CD4-positive, alpha-beta T cell (primary cell): Measurements from ENCODE around the gene FMNL3. TPM values are rescaled to one million over a fixed set of nuclear protein-coding genes. Genes with fewer than 3 reads are reported as not detected.

Experiments
- ATAC-seq: fragments of 200-7000 bp; cut with Tn5 transposase; one replicate; pipeline ENCODE4 v1.10.0; 2022; ENCODE audit warnings: mild to moderate bottlenecking; ENCODE audit not compliant: poor library complexity
- CTCF ChIA-PET: fragments of 350-600 bp; sonication (Branson Sonifier 250); formaldehyde crosslinking; loops from one replicate; lab custom pipeline; 2021; ENCODE audit warnings: antibody characterized with exemption, inconsistent platforms; lab: Charles Lee
- POLR2A ChIA-PET: fragments of 350-600 bp; sonication (Branson Sonifier 250); formaldehyde crosslinking; loops from one replicate; lab custom pipeline; 2021; ENCODE audit warnings: antibody characterized with exemption, inconsistent platforms; lab: Charles Lee
- DNase-seq, 14 experiments: peaks; one replicate each; pipeline ENCODE4 v3.0.0-alpha.2; 2013 to 2020; ENCODE audit warnings: mixed read lengths in 2 of 14
- H3K27ac ChIP-seq, 2 donors: one replicate each; pipeline versions ENCODE4 v1.5.1 to v1.7.0; 2013; ENCODE audit warnings: low read length in 2 of 2, low read depth in 1 of 2, mild to moderate bottlenecking in 1 of 2
- H3K27me3 ChIP-seq, 2 experiments: 1 replicate in 1 of 2; 2 replicates in 1 of 2; pipeline versions ENCODE4 v1.6.1 to v1.7.0; 2013; ENCODE audit warnings: low read length in 2 of 2, control low read depth in 1 of 2, mild to moderate bottlenecking in 1 of 2, moderate library complexity in 1 of 2; ENCODE audit not compliant: insufficient read depth in 2 of 2, control insufficient read depth in 1 of 2
- H3K36me3 ChIP-seq: one replicate; pipeline ENCODE4 v1.6.1; 2013; ENCODE audit warnings: low read length, control low read depth; ENCODE audit not compliant: insufficient read depth
- H3K4me1 ChIP-seq: one replicate; pipeline ENCODE4 v1.6.1; 2013; ENCODE audit warnings: low read length, control low read depth; ENCODE audit not compliant: insufficient read depth
- H3K4me3 ChIP-seq: one replicate; pipeline ENCODE4 v1.5.1; 2013; ENCODE audit warnings: mild to moderate bottlenecking, low read length, moderate library complexity
- H3K9me3 ChIP-seq, 2 experiments: 1 replicate in 1 of 2; 2 replicates in 1 of 2; pipeline versions ENCODE4 v1.6.1 to v1.7.0; 2013; ENCODE audit warnings: low read length in 2 of 2, mild to moderate bottlenecking in 2 of 2, control low read depth in 1 of 2, moderate library complexity in 1 of 2; ENCODE audit not compliant: control insufficient read depth in 1 of 2, insufficient read depth in 1 of 2
- H3K27ac Mint-ChIP-seq: one replicate; pipeline ENCODE4 v1.8.0; 2020; ENCODE audit warnings: mixed read lengths
- H3K27me3 Mint-ChIP-seq: one replicate; pipeline ENCODE4 v1.8.0; 2021; ENCODE audit warnings: mixed read lengths
- H3K36me3 Mint-ChIP-seq: one replicate; pipeline ENCODE4 v1.8.0; 2021; ENCODE audit warnings: low read depth, mixed read lengths
- H3K4me1 Mint-ChIP-seq: one replicate; pipeline ENCODE4 v1.8.0; 2021; ENCODE audit warnings: low read depth, mixed read lengths
- H3K4me3 Mint-ChIP-seq: one replicate; pipeline ENCODE4 v1.8.0; 2020; ENCODE audit warnings: mild to moderate bottlenecking, mixed read lengths
- H3K9me3 Mint-ChIP-seq: one replicate; pipeline ENCODE4 v1.8.0; 2020; ENCODE audit warnings: mixed read lengths
- CTCF ChIP-seq: fragments of 200-600 bp; IDR thresholded peaks from one replicate; pipeline ENCODE4 v1.8.0; 2022; ENCODE audit warnings: antibody characterized with exemption, mild to moderate bottlenecking
- intact Hi-C, 2 experiments: fragments of 100-400 bp; cut with DNase I in 1 of 2; cut with micrococcal nuclease in 1 of 2; formaldehyde crosslinking; loops; one replicate each; pipeline versions ENCODE4 v1.15.1 to v1.9.0; 2023 to 2025; cut with DNase I, micrococcal nuclease
- total RNA-seq, 174 experiments: library from RNA in 2 of 174; stranded (reverse) in 2 of 174; gene quantifications; one replicate each; pipeline ENCODE4 v1.2.3 and lab custom pipeline; 2021 to 2026

Gene FMNL3
- total RNA-seq, 2 experiments from 2014 or later, result 33.3 to 34.8 TPM

- POLR2A ChIA-PET, result interaction anchor here (0.7 to 3.0 kb wide), 21 partner anchors 10 to 490 kb away, joined by 3 to 34 read pairs (median 7); partner anchors contain the start of genes BCDIN3D, COX14, FAM186B and FMNL3
- no peaks in the 10 kb centered on the region for H3K9me3 ChIP-seq
- Mint-ChIP-seq H3K4me3 (peak overlapping the region; percentile 92), H3K4me1 (peaks cover 30% of the 10 kb centered on the region), H3K27ac (peak overlapping the region; percentile 92), H3K36me3 (no peaks in the 10 kb centered on the region), H3K9me3 (no peaks in the 10 kb centered on the region), H3K27me3 (peaks cover 6% of the 10 kb centered on the region)
- CTCF ChIA-PET, result interaction anchor here (0.6 to 3.1 kb wide), 28 partner anchors 10 to 489 kb away, joined by 3 to 26 read pairs (median 4); partner anchors contain the start of genes COX14, DNAJC22, FMNL3 and MCRS1
- peak; percentile 35 for ATAC-seq
- no peaks in the 10 kb centered on the region for H3K27me3 ChIP-seq
- H3K4me3 ChIP-seq, result peak overlapping the region; percentile 70
- no peaks in the 10 kb centered on the region for H3K36me3 ChIP-seq
- peak overlapping the region; percentile 58 to 66 for H3K27ac ChIP-seq
- no peak for TF ChIP-seq CTCF
- peak in 12 of 14 experiments; percentile 9 to 86 (median 30) for DNase-seq
- peaks cover 29% of the 10 kb centered on the region for H3K4me1 ChIP-seq
- intact Hi-C loops, result loop anchor here (1.0 to 10.0 kb wide), 6 partner anchors 42 to 662 kb away; partner anchors contain the start of genes LIMA1 (in 1 of the 2), MCRS1 (in 1 of the 2) and NCKAP5L (in 1 of the 2)
These were observed 84.6 kb downstream of the FMNL3 start for GRCh38 chr12:49622501-49623141.

GRCh38 chr12:49621651-49622500 lies 85.3 kb downstream of the FMNL3 start:
- no peak for ATAC-seq

More at GRCh38 chr12:49621651-49622500, 85.3 kb downstream of the FMNL3 start:
- no peaks in the 10 kb centered on the region for H3K9me3 Mint-ChIP-seq
- intact Hi-C loops, result loop anchor here (2.0 to 10.0 kb wide), 5 partner anchors 41 to 663 kb away; partner anchors contain the start of genes LIMA1 (in 1 of the 2) and NCKAP5L (in 1 of the 2)
- CTCF ChIA-PET, result interaction anchor here (0.5 to 3.1 kb wide), 6 partner anchors 15 to 213 kb away, joined by 3 to 26 read pairs (median 8); partner anchors contain the start of genes FMNL3 and MCRS1
- peak overlapping the region; percentile 92 for H3K4me3 Mint-ChIP-seq
- H3K27ac Mint-ChIP-seq, result peak overlapping the region; percentile 92
- H3K27me3 Mint-ChIP-seq, result peaks cover 6% of the 10 kb centered on the region
- H3K36me3 ChIP-seq, result no peaks in the 10 kb centered on the region
- H3K27me3 ChIP-seq, result no peaks in the 10 kb centered on the region
- no peak for TF ChIP-seq CTCF
- H3K4me1 Mint-ChIP-seq, result peaks cover 30% of the 10 kb centered on the region
- POLR2A ChIA-PET, result interaction anchor here (1.3 to 3.0 kb wide), 18 partner anchors 10 to 490 kb away, joined by 3 to 34 read pairs (median 7); partner anchors contain the start of genes BCDIN3D, COX14, FAM186B and FMNL3
- peak overlapping the region; percentile 58 to 66 for H3K27ac ChIP-seq
- no peaks in the 10 kb centered on the region for H3K36me3 Mint-ChIP-seq
- peaks cover 29% of the 10 kb centered on the region for H3K4me1 ChIP-seq
- peak overlapping the region; percentile 70 for H3K4me3 ChIP-seq
- peak in 2 of 14 experiments; percentile 15 to 21 for DNase-seq
- H3K9me3 ChIP-seq, result no peaks in the 10 kb centered on the region
